Measurements from ENCODE around the gene AQP12B. TPM values are rescaled to one million over a fixed set of nuclear protein-coding genes. Genes with fewer than 3 reads are reported as not detected.
"Not testable (repeated sequence)": the region's sequence is repeated elsewhere in the genome, so short reads cannot be mapped to it uniquely, and the experiment has no call there.

Gene AQP12B
- polyA plus RNA-seq, 10 donors: 0.32 to 1.6 (median 0.74) TPM

- DNase-seq: not testable (repeated sequence)
These were observed 1.5 kb upstream of the AQP12B start for GRCh38 chr2:240683980-240684728.

GRCh38 chr2:240683329-240683979, 769 bp upstream of the AQP12B start:
- DNase-seq: not testable (repeated sequence)

- DNase-seq: not testable (repeated sequence)
These were observed 2.5 kb downstream of the AQP12B start for GRCh38 chr2:240680185-240680584.

GRCh38 chr2:240678909-240679308, 3.8 kb downstream of the AQP12B start:
- not testable (repeated sequence) for DNase-seq

GRCh38 chr2:240678043-240678442, 4.6 kb downstream of the AQP12B start:
- DNase-seq: not testable (repeated sequence)

- not testable (repeated sequence) for DNase-seq
These were observed 7.3 kb downstream of the AQP12B start for GRCh38 chr2:240675345-240675744.

- DNase-seq: not testable (repeated sequence)
These were observed 8.1 kb downstream of the AQP12B start for GRCh38 chr2:240674461-240675184.

GRCh38 chr2:240672701-240673190, 9.9 kb downstream of the AQP12B start:
- DNase-seq: no peak

- no peak for DNase-seq
These were observed 10.5 kb downstream of the AQP12B start for GRCh38 chr2:240672076-240672700.

- DNase-seq: no peak
These were observed 11.7 kb downstream of the AQP12B start for GRCh38 chr2:240670950-240671349.

GRCh38 chr2:240670402-240670801, 12.3 kb downstream of the AQP12B start:
- no peak for DNase-seq

- DNase-seq: no peak
These were observed 18.1 kb downstream of the AQP12B start for GRCh38 chr2:240664622-240665021.

- DNase-seq: no peak
These were observed 19.0 kb downstream of the AQP12B start for GRCh38 chr2:240663546-240664190.

GRCh38 chr2:240662681-240663080, 20.0 kb downstream of the AQP12B start:
- no peak for DNase-seq

- DNase-seq: not testable (repeated sequence)
These were observed 22.8 kb downstream of the AQP12B start for GRCh38 chr2:240659883-240660282.

- DNase-seq: no peak
These were observed 26.5 kb downstream of the AQP12B start for GRCh38 chr2:240655931-240656886.

GRCh38 chr2:240651185-240651584, 31.5 kb downstream of the AQP12B start:
- no peak for DNase-seq

GRCh38 chr2:240650254-240650965, 32.3 kb downstream of the AQP12B start:
- DNase-seq: no peak

- no peak for DNase-seq
These were observed 33.4 kb downstream of the AQP12B start for GRCh38 chr2:240649331-240649730.

Measured in muscle of back (tissue), 11 donors.